Activated T-cell treated with anti-CD3 and anti-CD28 coated beads for 24 hours (primary cell): ENCODE measurements around the gene VEGFC.

Experiments used
- DNase-seq: peaks from one replicate; pipeline ENCODE4 v3.0.0-alpha.2; 2020; ENCODE audit warnings: low read depth

VEGFC gene

GRCh38 chr4:176680668-176681180, 112.0 kb downstream of the VEGFC start:
- no peak for DNase-seq

- DNase-seq = no peak
Measured at GRCh38 chr4:176676901-176677300, 115.8 kb downstream of the VEGFC start.

- no peak for DNase-seq
Measured at GRCh38 chr4:176675810-176676209, 116.9 kb downstream of the VEGFC start.

GRCh38 chr4:176671532-176671931, 121.2 kb downstream of the VEGFC start:
- no peak for DNase-seq

GRCh38 chr4:176668324-176668723, 124.4 kb downstream of the VEGFC start:
- DNase-seq = no peak

- no peak for DNase-seq
Measured at GRCh38 chr4:176664964-176665363, 127.8 kb downstream of the VEGFC start.

- no peak for DNase-seq
Measured at GRCh38 chr4:176660561-176660960, 132.2 kb downstream of the VEGFC start.

- DNase-seq = no peak
Measured at GRCh38 chr4:176656108-176656507, 136.6 kb downstream of the VEGFC start.

- DNase-seq = no peak
Measured at GRCh38 chr4:176654565-176655216, 138.0 kb downstream of the VEGFC start.

GRCh38 chr4:176653401-176654220, 139.1 kb downstream of the VEGFC start:
- no peak for DNase-seq

- no peak for DNase-seq
Measured at GRCh38 chr4:176646311-176646710, 146.4 kb downstream of the VEGFC start.

- DNase-seq = no peak
Measured at GRCh38 chr4:176645246-176645960, 147.3 kb downstream of the VEGFC start.

- DNase-seq = no peak
Measured at GRCh38 chr4:176642472-176642871, 150.2 kb downstream of the VEGFC start.

- no peak for DNase-seq
Measured at GRCh38 chr4:176641237-176641636, 151.5 kb downstream of the VEGFC start.

- no peak for DNase-seq
Measured at GRCh38 chr4:176638992-176639391, 153.7 kb downstream of the VEGFC start.

GRCh38 chr4:176636292-176636691, 156.4 kb downstream of the VEGFC start:
- DNase-seq = no peak

- no peak for DNase-seq
Measured at GRCh38 chr4:176635372-176636261, 157.1 kb downstream of the VEGFC start.
